ENCODE measurements around the gene SMG5. TPM values are rescaled to one million over a fixed set of nuclear protein-coding genes. Genes with fewer than 3 reads are reported as not detected.

SMG5 gene
- total RNA-seq, 1 experiment from 2014 or later: 109 TPM

GRCh38 chr1:156293098-156293434 is 10.4 kb upstream of the SMG5 start (continued):
- TF ChIP-seq, protein P1, sequence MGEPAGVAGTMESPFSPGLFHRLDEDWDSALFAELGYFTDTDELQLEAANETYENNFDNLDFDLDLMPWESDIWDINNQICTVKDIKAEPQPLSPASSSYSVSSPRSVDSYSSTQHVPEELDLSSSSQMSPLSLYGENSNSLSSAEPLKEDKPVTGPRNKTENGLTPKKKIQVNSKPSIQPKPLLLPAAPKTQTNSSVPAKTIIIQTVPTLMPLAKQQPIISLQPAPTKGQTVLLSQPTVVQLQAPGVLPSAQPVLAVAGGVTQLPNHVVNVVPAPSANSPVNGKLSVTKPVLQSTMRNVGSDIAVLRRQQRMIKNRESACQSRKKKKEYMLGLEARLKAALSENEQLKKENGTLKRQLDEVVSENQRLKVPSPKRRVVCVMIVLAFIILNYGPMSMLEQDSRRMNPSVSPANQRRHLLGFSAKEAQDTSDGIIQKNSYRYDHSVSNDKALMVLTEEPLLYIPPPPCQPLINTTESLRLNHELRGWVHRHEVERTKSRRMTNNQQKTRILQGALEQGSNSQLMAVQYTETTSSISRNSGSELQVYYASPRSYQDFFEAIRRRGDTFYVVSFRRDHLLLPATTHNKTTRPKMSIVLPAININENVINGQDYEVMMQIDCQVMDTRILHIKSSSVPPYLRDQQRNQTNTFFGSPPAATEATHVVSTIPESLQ (CRISPR knock-in tag; IDR thresholded peaks at IDR 0.05): no peak

GRCh38 chr1:156291226-156292061 is 8.8 kb upstream of the SMG5 start:
- DNase-seq (ENCODE audit: low spot score) (peak; percentile 94), ATAC-seq (peak; percentile 99)
- Mint-ChIP-seq H3K4me1 (peaks cover 7% of the 10 kb centered on the region), H3K4me3 (peak overlapping the region; percentile 90), H3K9me3 (no peaks in the 10 kb centered on the region), H3K27ac (peak overlapping the region; percentile 97), H3K27me3 (ENCODE audit: low read depth) (no peaks in the 10 kb centered on the region), H3K36me3 (no peaks in the 10 kb centered on the region)
- POLR2A ChIA-PET: interaction anchor here (0.6 kb wide), 1 partner anchor 314 kb away, joined by 6 read pairs; no protein-coding TSS in a partner anchor
- CTCF ChIA-PET: no interaction called here
- TF ChIP-seq, protein P1 (CRISPR knock-in tag; IDR thresholded peaks at IDR 0.05): no peak
- TF ChIP-seq, protein P2, sequence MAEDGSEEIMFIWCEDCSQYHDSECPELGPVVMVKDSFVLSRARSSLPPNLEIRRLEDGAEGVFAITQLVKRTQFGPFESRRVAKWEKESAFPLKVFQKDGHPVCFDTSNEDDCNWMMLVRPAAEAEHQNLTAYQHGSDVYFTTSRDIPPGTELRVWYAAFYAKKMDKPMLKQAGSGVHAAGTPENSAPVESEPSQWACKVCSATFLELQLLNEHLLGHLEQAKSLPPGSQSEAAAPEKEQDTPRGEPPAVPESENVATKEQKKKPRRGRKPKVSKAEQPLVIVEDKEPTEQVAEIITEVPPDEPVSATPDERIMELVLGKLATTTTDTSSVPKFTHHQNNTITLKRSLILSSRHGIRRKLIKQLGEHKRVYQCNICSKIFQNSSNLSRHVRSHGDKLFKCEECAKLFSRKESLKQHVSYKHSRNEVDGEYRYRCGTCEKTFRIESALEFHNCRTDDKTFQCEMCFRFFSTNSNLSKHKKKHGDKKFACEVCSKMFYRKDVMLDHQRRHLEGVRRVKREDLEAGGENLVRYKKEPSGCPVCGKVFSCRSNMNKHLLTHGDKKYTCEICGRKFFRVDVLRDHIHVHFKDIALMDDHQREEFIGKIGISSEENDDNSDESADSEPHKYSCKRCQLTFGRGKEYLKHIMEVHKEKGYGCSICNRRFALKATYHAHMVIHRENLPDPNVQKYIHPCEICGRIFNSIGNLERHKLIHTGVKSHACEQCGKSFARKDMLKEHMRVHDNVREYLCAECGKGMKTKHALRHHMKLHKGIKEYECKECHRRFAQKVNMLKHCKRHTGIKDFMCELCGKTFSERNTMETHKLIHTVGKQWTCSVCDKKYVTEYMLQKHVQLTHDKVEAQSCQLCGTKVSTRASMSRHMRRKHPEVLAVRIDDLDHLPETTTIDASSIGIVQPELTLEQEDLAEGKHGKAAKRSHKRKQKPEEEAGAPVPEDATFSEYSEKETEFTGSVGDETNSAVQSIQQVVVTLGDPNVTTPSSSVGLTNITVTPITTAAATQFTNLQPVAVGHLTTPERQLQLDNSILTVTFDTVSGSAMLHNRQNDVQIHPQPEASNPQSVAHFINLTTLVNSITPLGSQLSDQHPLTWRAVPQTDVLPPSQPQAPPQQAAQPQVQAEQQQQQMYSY (CRISPR knock-in tag; IDR thresholded peaks at IDR 0.05): no peak
- TF ChIP-seq USF1 (CRISPR knock-in tag; IDR thresholded peaks at IDR 0.05): no peak
- no peak for TF ChIP-seq JUN (CRISPR knock-in tag; IDR thresholded peaks at IDR 0.05)
- TF ChIP-seq ZNF317 (CRISPR knock-in tag; IDR thresholded peaks at IDR 0.05; ENCODE audit: borderline replicate concordance, low read depth): no peak
- TF ChIP-seq NR3C1 (CRISPR knock-in tag; conservative IDR thresholded peaks at IDR 0.05; ENCODE audit: low read depth): no peak
- no peak for TF ChIP-seq ZSCAN18 (CRISPR knock-in tag; IDR thresholded peaks at IDR 0.05)
- TF ChIP-seq ZNF281 (CRISPR knock-in tag; IDR thresholded peaks at IDR 0.05): no peak
- no peak for TF ChIP-seq ESRRA (CRISPR knock-in tag; IDR thresholded peaks at IDR 0.05; ENCODE audit: borderline replicate concordance)
- no peak for TF ChIP-seq ZNF671 (CRISPR knock-in tag; IDR thresholded peaks at IDR 0.05)
- TF ChIP-seq SMAD3 (CRISPR knock-in tag; IDR thresholded peaks at IDR 0.05; ENCODE audit: borderline replicate concordance): no peak
- no peak for TF ChIP-seq FOXP1 (CRISPR knock-in tag; IDR thresholded peaks at IDR 0.05; ENCODE audit: borderline replicate concordance)
- TF ChIP-seq SP1 (CRISPR knock-in tag; conservative IDR thresholded peaks at IDR 0.05): peak; percentile 59; the same call in 1 of the 2 replicates
- peak; percentile 68 for TF ChIP-seq MAX (CRISPR knock-in tag; IDR thresholded peaks at IDR 0.05)
- peak; percentile 53; the same call in 1 of the 2 replicates for TF ChIP-seq GABPB1 (CRISPR knock-in tag; IDR thresholded peaks at IDR 0.05)
- TF ChIP-seq, protein P3, sequence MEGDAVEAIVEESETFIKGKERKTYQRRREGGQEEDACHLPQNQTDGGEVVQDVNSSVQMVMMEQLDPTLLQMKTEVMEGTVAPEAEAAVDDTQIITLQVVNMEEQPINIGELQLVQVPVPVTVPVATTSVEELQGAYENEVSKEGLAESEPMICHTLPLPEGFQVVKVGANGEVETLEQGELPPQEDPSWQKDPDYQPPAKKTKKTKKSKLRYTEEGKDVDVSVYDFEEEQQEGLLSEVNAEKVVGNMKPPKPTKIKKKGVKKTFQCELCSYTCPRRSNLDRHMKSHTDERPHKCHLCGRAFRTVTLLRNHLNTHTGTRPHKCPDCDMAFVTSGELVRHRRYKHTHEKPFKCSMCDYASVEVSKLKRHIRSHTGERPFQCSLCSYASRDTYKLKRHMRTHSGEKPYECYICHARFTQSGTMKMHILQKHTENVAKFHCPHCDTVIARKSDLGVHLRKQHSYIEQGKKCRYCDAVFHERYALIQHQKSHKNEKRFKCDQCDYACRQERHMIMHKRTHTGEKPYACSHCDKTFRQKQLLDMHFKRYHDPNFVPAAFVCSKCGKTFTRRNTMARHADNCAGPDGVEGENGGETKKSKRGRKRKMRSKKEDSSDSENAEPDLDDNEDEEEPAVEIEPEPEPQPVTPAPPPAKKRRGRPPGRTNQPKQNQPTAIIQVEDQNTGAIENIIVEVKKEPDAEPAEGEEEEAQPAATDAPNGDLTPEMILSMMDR (IDR thresholded peaks at IDR 0.05): no peak
- no peak for TF ChIP-seq KAT7 (CRISPR knock-in tag; IDR thresholded peaks at IDR 0.05; ENCODE audit: borderline replicate concordance)
- no peak for TF ChIP-seq NR2C2 (CRISPR knock-in tag; IDR thresholded peaks at IDR 0.05)

Data from WTC11 (cell line).